Endothelial cell of umbilical vein (primary cell): ENCODE results near the gene FRMD4A. TPM values are rescaled to one million over a fixed set of nuclear protein-coding genes. Genes with fewer than 3 reads are reported as not detected.

Experiments
- BruUV-seq: library from RNA; stranded (reverse); fragments of 400-500 nt; replicated peaks from 2 replicates; lab custom pipeline; 2021; lab: Mats Ljungman, UMichigan
- CTCF ChIA-PET: fragments of 300-600, 350-600 bp; sonication (Branson Sonifier 250); formaldehyde crosslinking; loops from one replicate; lab custom pipeline; 2021; ENCODE audit warnings: antibody characterized with exemption, inconsistent platforms; lab: Charles Lee
- POLR2A ChIA-PET: fragments of 300-600, 350-600 bp; sonication (Branson Sonifier 250); formaldehyde crosslinking; loops from one replicate; lab custom pipeline; 2021; ENCODE audit warnings: antibody characterized with exemption, inconsistent platforms; lab: Charles Lee
- DNase-seq: peaks from one replicate; pipeline ENCODE4 v3.0.0-alpha.2; 2011; ENCODE audit warnings: low read depth, low spot score
- FAIRE-seq: peaks from 2 replicates; lab custom pipeline; 2011; peaks lifted over from hg19 to GRCh38; lab: Jason Lieb, UNC
- H2AFZ ChIP-seq: 2 replicates; pipeline ENCODE4 v1.6.0; 2012; ENCODE audit warnings: low read depth, low read length, control low read depth, inconsistent platforms
- H3K27ac ChIP-seq: 2 replicates; pipeline ENCODE4 v1.5.1; 2011; ENCODE audit warnings: low read depth, mild to moderate bottlenecking, control low read depth, low read length, moderate library complexity; ENCODE audit not compliant: insufficient read depth
- H3K27me3 ChIP-seq, 2 experiments: 2 replicates each; pipeline versions ENCODE4 v1.6.0 to v1.6.1; 2011; ENCODE audit warnings: low read length in 2 of 2, mixed read lengths in 1 of 2; ENCODE audit not compliant: control insufficient read depth in 2 of 2, insufficient read depth in 2 of 2
- H3K36me3 ChIP-seq, 2 experiments: 2 replicates in 1 of 2; 3 replicates in 1 of 2; pipeline ENCODE4 v1.5.1; 2011; ENCODE audit warnings: low read length in 2 of 2, mild to moderate bottlenecking in 1 of 2, moderate library complexity in 1 of 2; ENCODE audit not compliant: control insufficient read depth in 2 of 2, insufficient read depth in 2 of 2; ENCODE audit errors: extremely low read depth in 1 of 2
- H3K4me1 ChIP-seq: 3 replicates; pipeline ENCODE4 v1.5.1; 2011; ENCODE audit warnings: mild to moderate bottlenecking, low read length; ENCODE audit not compliant: control insufficient read depth, insufficient read depth; ENCODE audit errors: extremely low read depth
- H3K4me2 ChIP-seq: 2 replicates; pipeline ENCODE4 v1.6.1; 2011; ENCODE audit warnings: low read length, control low read depth, mixed read lengths; ENCODE audit not compliant: insufficient read depth
- H3K4me3 ChIP-seq, 3 experiments: fragments of 200-600 bp in 1 of 3; sonication (generic), shearing (Covaris generic) in 1 of 3; replicated peaks in 1 of 3; 2 replicates each; pipeline ENCODE4 v1.5.1; 2011 to 2016; ENCODE audit warnings: control low read depth in 3 of 3, low read length in 3 of 3, mild to moderate bottlenecking in 2 of 3, inconsistent platforms in 1 of 3, low read depth in 1 of 3, moderate library complexity in 1 of 3; ENCODE audit not compliant: insufficient read depth in 1 of 3
- H3K79me2 ChIP-seq: 2 replicates; pipeline ENCODE4 v1.6.0; 2012; ENCODE audit warnings: low read length, inconsistent platforms; ENCODE audit not compliant: control insufficient read depth, insufficient read depth
- H3K9ac ChIP-seq: replicated peaks from 2 replicates; pipeline ENCODE3; 2011; ENCODE audit warnings: low read length, control low read depth; ENCODE audit not compliant: insufficient read depth; ENCODE audit errors: extremely low read depth
- H3K9me1 ChIP-seq: replicated peaks from 3 replicates; pipeline ENCODE4 v1.6.0; 2011; ENCODE audit warnings: mild to moderate bottlenecking, low read length; ENCODE audit not compliant: control insufficient read depth, insufficient read depth; ENCODE audit errors: extremely low read depth
- H3K9me3 ChIP-seq: replicated peaks from 2 replicates; pipeline ENCODE4 v1.5.1; 2012; ENCODE audit warnings: low read length, inconsistent platforms; ENCODE audit not compliant: control insufficient read depth, insufficient read depth
- H4K20me1 ChIP-seq: replicated peaks from 2 replicates; pipeline ENCODE3; 2011; ENCODE audit warnings: mild to moderate bottlenecking, low read length; ENCODE audit not compliant: control insufficient read depth, insufficient read depth; ENCODE audit errors: extremely low read depth
- CTCF ChIP-seq, 2 donors: IDR thresholded peaks; 1 replicate in 1 of 2; 2 replicates in 1 of 2; pipeline ENCODE4 v1.5.1; 2011; ENCODE audit warnings: low read length in 2 of 2, mild to moderate bottlenecking in 2 of 2, moderate library complexity in 2 of 2, control low read depth in 1 of 2, inconsistent platforms in 1 of 2, low read depth in 1 of 2; ENCODE audit not compliant: insufficient read depth in 1 of 2; ENCODE audit errors: extremely low read depth in 1 of 2
- EZH2 ChIP-seq: IDR thresholded peaks from 2 replicates; pipeline ENCODE4 v1.6.1; 2012; ENCODE audit warnings: borderline replicate concordance, low read depth, mild to moderate bottlenecking, moderate library complexity, low read length, inconsistent platforms; ENCODE audit not compliant: severe bottlenecking
- FOS ChIP-seq: IDR thresholded peaks from 2 replicates; pipeline ENCODE4 v1.6.1; 2011; ENCODE audit warnings: mild to moderate bottlenecking, low read length, moderate library complexity, borderline replicate concordance; ENCODE audit not compliant: insufficient read depth
- GATA2 ChIP-seq: IDR thresholded peaks from 2 replicates; pipeline ENCODE4 v1.7.0; 2011; ENCODE audit warnings: low read depth, mild to moderate bottlenecking, moderate library complexity, mixed read lengths, low read length; ENCODE audit not compliant: insufficient read length, insufficient read depth
- JUN ChIP-seq: IDR thresholded peaks from 2 replicates; pipeline ENCODE4 v1.6.1; 2011; ENCODE audit warnings: borderline replicate concordance, low read depth; ENCODE audit not compliant: insufficient read length, insufficient read depth
- MAX ChIP-seq: IDR thresholded peaks from 2 replicates; pipeline ENCODE4 v1.6.1; 2011; ENCODE audit not compliant: insufficient read depth, insufficient read length
- MYC ChIP-seq: IDR thresholded peaks from one replicate; pipeline ENCODE4 v1.6.1; 2011; ENCODE audit warnings: mild to moderate bottlenecking, low read depth, low read length
- POLR2A ChIP-seq: IDR thresholded peaks from 2 replicates; pipeline ENCODE4 v1.6.1; 2012; ENCODE audit warnings: low read depth, mild to moderate bottlenecking, control low read depth, low read length
- POLR2AphosphoS5 ChIP-seq: IDR thresholded peaks from 2 replicates; pipeline ENCODE4 v1.6.1; 2012; ENCODE audit warnings: low read depth, mild to moderate bottlenecking, control low read depth, low read length, moderate library complexity; ENCODE audit not compliant: insufficient read depth
- dilution Hi-C: fragments of 300-500 bp; cut with MboI; formaldehyde crosslinking; loops from one replicate; pipeline ENCODE4 v1.15.0; 2019; ENCODE audit warnings: low sequenced_read_pairs; ENCODE audit not compliant: extremely low pct_ligation_motif_present
- intact Hi-C: fragments of 100-400 bp; cut with micrococcal nuclease; formaldehyde crosslinking; loops from one replicate; pipeline ENCODE4 v1.10.0; 2022
- polyA plus RNA-seq, 4 experiments: library from polyadenylated mRNA; depleted of rRNA in 3 of 4; stranded (reverse) in 3 of 4; unstranded in 1 of 4; fragments of >200 nt; gene quantifications; 2 replicates each; pipeline versions ENCODE4 v1.2.1 to v1.2.3, GENCODE V29; 2011 to 2012; ENCODE audit warnings: missing spikeins in 1 of 4
- total RNA-seq: library from RNA; stranded (reverse); gene quantifications from 2 replicates; pipeline ENCODE4 v1.2.3, GENCODE V29; 2021

FRMD4A gene
- total and polyA plus RNA-seq, 2 donors (not counting 3 experiments of a cell fraction or from before 2014, with no cell fraction given) = 123 to 148 TPM

DNA sequence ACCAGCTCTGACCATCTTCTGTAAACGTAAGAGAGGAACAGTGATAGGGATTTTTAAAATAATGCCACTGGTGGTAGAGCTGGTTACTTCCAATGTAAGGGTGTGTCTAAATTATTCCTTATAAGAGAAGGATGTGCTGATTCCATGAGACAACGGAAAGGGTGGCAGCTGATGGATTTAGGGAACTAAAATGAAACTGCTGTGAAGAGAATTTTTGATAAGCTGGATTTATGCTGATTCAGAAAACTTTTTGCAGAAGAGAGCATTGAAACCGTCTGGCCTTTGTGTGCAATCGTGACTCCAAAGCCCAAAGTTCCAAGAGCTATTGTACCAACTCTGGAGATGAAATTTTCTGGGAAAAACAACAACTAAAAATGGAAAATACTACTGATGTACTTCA is 443.0 kb downstream of the FRMD4A start:
- Histone ChIP-seq H3K4me2 (peak overlapping the region; percentile 95), H3K36me3 (peaks cover 0 to 2% of the 10 kb centered on the region in 2 experiments), H3K9me3 (no peaks in the 10 kb centered on the region), H3K9ac (no peak overlapping the region), H3K4me3 (peak overlapping the region in 1 of 3 experiments; percentile 74), H3K27ac (no peak overlapping the region), H3K4me1 (peaks cover 70% of the 10 kb centered on the region), H3K9me1 (no peaks in the 10 kb centered on the region), H3K27me3 (no peaks in the 10 kb centered on the region), H4K20me1 (no peaks in the 10 kb centered on the region), H2AFZ (no peak overlapping the region), H3K79me2 (peaks cover 96% of the 10 kb centered on the region)
- TF ChIP-seq MAX (no peak), JUN (no peak), MYC (no peak), POLR2AphosphoS5 (no peak), FOS (no peak), EZH2 (no peak), GATA2 (no peak), POLR2A (no peak), CTCF (IDR thresholded peaks at IDR 0.05; ENCODE audit: extremely low read depth in 1 of 2, insufficient read depth in 1 of 2, low read depth in 1 of 2, low read length in 2 of 2) (no peak)
- dilution Hi-C loops = no loop called here
- DNase-seq = no peak
- CTCF ChIA-PET = interaction anchor here (1.3 to 2.0 kb wide), 3 partner anchors 19 to 206 kb away, joined by 3 to 9 read pairs (median 3); no protein-coding TSS in a partner anchor
- POLR2A ChIA-PET = interaction anchor here (0.6 kb wide), 1 partner anchor 1442 kb away, joined by 3 read pairs; no protein-coding TSS in a partner anchor
- FAIRE-seq = no peak
- intact Hi-C loops = no loop called here
- no TSS peak for BruUV-seq
